Measurements from ENCODE around the gene BBS9.

Gene BBS9

DNA sequence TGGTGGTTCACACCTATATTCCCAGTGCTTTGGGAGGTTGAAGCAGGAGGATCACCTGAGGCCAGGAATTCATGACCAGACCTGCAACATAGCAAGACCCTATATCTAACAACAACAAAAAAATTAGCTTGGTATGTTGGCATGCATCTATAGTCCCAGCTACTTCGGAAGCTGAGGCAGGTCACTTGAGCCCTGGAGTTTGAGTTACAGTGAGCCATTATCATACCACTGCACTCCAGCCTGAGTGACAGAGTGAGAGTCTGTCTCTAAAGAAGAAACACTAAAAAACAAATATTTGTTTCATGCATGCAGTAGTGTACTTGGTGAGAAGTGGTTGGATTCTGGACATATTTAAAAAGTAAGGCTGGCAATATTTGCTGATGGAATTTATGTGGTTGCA is 198.1 kb downstream of the BBS9 start:
- H3K27ac ChIP-seq: no peak overlapping the region
- no peak for TF ChIP-seq ZFX (IDR thresholded peaks at IDR 0.05; ENCODE audit: borderline replicate concordance)
- TF ChIP-seq, protein P1, sequence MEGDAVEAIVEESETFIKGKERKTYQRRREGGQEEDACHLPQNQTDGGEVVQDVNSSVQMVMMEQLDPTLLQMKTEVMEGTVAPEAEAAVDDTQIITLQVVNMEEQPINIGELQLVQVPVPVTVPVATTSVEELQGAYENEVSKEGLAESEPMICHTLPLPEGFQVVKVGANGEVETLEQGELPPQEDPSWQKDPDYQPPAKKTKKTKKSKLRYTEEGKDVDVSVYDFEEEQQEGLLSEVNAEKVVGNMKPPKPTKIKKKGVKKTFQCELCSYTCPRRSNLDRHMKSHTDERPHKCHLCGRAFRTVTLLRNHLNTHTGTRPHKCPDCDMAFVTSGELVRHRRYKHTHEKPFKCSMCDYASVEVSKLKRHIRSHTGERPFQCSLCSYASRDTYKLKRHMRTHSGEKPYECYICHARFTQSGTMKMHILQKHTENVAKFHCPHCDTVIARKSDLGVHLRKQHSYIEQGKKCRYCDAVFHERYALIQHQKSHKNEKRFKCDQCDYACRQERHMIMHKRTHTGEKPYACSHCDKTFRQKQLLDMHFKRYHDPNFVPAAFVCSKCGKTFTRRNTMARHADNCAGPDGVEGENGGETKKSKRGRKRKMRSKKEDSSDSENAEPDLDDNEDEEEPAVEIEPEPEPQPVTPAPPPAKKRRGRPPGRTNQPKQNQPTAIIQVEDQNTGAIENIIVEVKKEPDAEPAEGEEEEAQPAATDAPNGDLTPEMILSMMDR (IDR thresholded peaks at IDR 0.05): no peak

DNA sequence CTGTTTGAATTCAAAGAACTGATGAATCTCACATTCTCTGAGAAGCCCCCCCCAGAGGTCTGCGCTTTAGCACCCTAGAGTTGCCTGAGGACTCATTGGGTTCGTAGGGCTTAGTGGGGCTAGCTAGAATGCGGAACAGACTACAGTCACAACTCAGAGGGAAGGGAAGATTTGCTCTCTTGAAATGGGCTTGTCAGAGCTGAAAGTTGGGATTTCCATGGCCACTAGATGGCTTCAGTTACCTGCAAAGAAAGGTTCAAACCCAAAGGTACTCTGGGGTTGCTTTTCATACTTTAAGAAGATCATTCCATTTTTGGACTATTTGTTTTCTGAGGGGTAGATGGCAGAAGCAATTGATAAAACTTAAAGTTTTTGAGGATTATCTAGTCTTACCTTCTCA is 205.0 kb downstream of the BBS9 start:
- no peak for TF ChIP-seq ZFX (IDR thresholded peaks at IDR 0.05; ENCODE audit: borderline replicate concordance)
- TF ChIP-seq, protein P1 (IDR thresholded peaks at IDR 0.05): peak; percentile 77
- H3K27ac ChIP-seq: no peak overlapping the region

DNA sequence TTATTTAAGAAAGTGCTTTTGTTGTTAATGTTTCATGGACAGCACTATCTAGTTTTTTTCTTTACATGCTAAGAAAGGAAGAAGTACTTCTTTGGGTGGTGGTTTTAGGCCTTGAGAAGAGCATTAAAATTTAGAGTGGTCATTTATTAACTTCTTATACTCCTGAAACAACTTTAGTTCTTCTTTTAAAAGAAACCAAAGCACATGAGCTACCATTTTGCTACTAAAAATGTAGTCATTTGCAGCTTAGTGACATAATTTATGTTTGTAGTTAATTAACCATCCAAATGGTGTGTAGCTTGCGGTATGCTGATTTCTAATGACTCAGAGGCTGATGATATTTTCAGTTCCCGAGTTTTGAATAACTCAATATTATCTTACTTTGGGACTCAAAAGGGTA is 207.5 kb downstream of the BBS9 start:
- no peak overlapping the region for H3K27ac ChIP-seq
- TF ChIP-seq ZFX (IDR thresholded peaks at IDR 0.05; ENCODE audit: borderline replicate concordance): no peak
- TF ChIP-seq, protein P1 (IDR thresholded peaks at IDR 0.05): no peak

- TF ChIP-seq ZFX (IDR thresholded peaks at IDR 0.05; ENCODE audit: borderline replicate concordance): no peak
- TF ChIP-seq, protein P1 (IDR thresholded peaks at IDR 0.05): no peak
- H3K27ac ChIP-seq: no peak overlapping the region
Observed at GRCh38 chr7:33339074-33339790, 209.9 kb downstream of the BBS9 start.

GRCh38 chr7:33346055-33346454 is 216.7 kb downstream of the BBS9 start:
- H3K27ac ChIP-seq: no peak overlapping the region
- TF ChIP-seq ZFX (IDR thresholded peaks at IDR 0.05; ENCODE audit: borderline replicate concordance): no peak

DNA sequence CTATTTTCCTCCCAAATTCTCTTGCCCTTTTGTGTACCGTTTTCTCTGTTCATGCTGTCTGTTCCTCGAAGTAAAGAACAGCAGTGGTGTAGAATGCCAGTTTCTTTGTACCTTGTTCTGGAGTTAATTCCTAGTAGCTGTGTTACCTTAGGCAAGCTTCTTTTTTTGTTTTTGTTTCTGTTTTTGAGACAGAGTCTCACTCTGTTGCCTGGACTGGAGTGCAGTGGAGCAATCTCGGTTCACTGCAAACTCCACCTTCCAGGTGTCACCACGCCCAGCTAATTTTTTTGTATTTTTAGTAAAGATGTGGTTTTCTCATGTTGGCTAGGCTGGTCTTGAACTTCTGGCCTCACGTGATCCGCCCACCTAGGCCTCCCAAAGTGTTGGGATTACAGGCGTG is 221.2 kb downstream of the BBS9 start:
- H3K27ac ChIP-seq: no peak overlapping the region
- TF ChIP-seq ZFX (IDR thresholded peaks at IDR 0.05; ENCODE audit: borderline replicate concordance): no peak
- TF ChIP-seq, protein P1 (IDR thresholded peaks at IDR 0.05): no peak

GRCh38 chr7:33351709-33352108 is 222.3 kb downstream of the BBS9 start:
- H3K27ac ChIP-seq: no peak overlapping the region
- TF ChIP-seq, protein P1 (IDR thresholded peaks at IDR 0.05): no peak
- no peak for TF ChIP-seq ZFX (IDR thresholded peaks at IDR 0.05; ENCODE audit: borderline replicate concordance)

DNA sequence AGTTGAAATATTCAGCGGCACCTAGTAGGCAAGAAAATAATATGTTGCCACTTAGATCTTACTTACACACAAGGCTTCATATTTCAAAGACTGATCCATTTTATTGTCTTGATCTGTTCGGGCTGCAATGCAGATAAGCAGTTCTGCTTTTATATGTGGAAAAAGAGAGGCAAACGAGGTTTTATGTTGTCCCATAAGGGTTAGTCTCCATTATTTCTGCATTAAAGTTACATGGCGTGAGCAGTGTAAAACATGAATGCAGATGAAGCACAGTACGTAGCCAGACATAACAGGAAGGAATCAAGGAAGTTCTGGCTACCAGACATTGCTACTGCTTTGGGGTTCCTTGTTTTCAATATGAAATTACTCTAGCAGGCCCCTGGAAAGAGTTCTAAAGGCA is 224.8 kb downstream of the BBS9 start:
- TF ChIP-seq ZFX (IDR thresholded peaks at IDR 0.05; ENCODE audit: borderline replicate concordance): no peak
- TF ChIP-seq, protein P1 (IDR thresholded peaks at IDR 0.05): no peak
- H3K27ac ChIP-seq: no peak overlapping the region
